GM21619 (cell line): Measurements from ENCODE around the gene ALDH3A1.

Experiments
- ATAC-seq: cut with Tn5 transposase; IDR thresholded peaks from one replicate; pipeline ENCODE4 v1.9.1; 2021; ENCODE audit not compliant: unreplicated experiment

The ALDH3A1 gene

DNA sequence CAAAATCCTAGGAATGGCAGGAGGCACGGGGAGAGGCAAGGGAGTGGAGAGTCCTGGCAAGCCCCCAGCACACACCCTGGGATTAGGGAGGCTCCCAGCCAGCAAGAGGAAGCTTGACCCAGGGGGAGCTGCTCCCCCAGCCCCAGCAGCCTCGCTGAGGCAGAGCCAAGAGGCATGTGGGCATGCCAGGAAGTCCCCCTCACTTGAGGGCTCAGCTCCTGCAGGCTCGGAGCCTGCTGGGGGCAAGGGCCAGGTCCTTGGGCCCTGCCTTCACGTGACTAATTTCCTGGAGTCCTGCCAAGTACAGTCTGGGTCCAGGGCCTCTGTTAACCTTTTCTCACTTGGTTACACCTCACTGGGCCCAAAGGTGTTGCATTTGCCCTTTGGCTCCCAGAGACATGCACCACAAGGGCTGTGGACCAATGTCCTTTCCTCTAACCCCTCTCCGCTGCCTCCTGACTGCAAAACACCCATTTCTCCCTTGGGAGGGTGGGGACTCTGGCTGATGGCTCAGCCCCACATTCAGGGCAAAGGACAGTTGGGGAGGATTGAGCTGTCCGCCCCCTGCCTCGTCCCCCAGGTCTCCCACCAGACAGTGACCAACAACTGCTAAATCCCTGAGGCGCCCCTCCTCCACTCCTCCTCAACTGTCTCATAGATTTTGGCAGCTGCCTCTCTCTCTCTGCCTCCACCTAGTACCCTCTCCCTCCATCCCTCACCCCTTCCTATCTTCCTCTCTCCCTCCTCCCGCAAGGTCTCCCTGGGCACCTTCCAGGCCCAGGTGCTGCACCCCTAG is 27.3 kb downstream of the ALDH3A1 start:
- ATAC-seq = no peak

DNA sequence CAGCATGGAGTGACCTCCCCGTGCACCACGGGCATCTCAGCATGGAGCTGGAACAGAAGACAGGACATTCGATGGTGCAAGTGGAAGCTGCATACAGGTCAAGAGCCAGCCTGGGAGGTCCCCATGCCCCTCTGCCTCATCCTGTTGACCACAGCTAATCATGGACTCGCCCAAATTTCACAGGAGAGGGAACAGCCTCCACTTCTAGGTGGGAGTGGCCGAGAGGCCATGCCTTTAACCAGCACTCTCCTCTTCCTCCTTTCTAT is 28.0 kb downstream of the ALDH3A1 start:
- ATAC-seq = no peak

DNA sequence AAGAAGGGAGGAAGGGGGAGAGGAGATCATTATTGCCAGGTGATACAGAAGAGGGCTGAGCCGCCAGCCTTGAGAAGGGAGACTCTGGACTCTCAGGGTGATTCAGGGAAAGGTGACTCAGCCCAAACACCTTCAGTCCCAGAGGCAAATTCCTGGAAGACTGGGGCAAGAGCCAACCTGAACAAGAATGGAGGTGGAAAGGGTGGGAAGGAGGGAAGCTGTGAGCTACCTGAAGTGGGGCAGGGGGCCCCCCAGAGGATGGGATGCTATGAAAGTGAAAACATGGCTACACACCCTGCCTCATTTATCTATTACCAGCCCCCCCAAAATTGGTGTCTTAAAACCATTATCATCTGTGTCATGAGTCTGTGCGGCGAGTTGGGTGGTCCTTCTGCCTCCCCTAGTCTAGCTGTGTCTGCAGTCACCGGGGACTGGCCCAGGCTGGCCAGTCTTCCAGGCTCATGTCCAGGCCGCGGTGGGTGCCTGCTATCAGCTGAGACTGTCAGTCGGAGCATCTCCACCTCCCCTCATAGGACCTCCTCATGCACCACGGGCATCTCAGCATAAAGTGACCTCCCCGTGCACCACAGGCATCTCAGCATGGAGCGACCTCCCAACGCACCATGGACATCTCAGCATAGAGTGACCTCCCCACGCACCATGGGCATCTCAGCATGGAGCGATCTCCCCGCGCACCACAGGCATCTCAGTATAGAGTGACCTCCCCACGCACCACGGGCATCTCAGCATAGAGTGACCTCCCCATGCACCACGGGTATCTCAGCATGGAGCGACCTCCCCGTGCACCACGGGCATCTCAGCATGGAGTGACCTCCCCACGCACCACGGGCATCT is 28.5 kb downstream of the ALDH3A1 start:
- ATAC-seq = no peak

DNA sequence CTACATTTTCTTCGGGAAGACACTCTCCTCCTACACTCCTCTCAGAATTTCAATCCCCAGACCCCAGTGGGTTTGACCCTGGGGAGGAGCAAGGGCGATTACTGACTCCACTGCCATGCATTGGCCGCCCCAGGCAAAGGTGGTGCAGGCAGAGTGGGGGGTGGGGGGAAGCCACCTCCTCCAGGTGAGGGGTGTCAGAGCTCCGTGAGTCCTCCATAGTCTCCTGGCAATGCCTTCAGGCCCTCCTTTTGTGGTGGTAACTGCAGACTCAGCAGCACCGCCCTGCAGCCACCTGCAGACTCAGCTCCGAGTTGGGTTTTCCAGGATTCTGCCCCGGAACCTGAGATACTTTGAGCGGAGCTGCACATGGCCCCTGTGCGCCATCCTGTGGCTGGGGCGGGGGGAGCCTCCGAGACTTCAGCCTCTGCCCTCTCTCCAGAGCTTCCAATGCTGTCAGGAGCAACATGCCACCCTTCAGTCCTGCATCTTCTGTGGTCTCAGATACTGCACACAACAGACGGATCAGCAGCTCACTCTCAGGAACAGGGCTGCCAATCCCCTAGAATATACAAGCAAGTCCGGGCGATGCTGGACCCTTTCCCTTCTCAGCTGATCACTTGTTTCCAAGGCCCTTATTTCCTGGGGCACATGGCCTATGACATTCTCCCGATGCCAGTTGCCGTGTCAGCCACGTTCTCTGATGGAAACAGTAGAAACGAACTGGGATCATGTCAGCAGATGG is 29.3 kb downstream of the ALDH3A1 start:
- no peak for ATAC-seq

DNA sequence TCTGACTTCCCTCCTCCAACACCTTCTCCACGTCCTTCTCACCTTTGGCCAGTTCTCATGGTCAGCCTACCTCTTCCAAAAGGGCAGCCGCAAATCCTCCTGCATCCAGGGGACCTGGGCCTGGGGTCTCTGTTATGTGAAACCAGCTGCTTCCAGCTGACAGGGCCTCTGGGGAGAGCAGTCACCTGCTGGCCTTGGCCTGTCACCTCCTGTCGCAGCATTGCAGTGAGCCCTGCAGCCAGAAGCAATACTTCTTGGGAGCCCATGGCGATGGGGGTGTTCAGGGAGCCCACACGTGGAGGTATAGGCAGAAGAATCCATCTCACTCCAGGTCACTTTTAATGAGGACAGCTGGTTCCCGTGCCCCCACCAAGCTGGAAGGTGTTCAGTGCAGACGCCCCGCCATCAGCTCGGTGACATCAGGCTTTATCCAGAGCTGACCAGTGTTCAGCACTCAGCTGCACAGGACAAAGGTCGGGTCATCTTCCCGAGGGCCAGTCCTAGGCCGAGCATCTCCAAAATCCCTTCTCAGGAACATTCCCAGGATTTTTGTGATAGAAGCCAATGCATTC is 30.0 kb downstream of the ALDH3A1 start:
- no peak for ATAC-seq

DNA sequence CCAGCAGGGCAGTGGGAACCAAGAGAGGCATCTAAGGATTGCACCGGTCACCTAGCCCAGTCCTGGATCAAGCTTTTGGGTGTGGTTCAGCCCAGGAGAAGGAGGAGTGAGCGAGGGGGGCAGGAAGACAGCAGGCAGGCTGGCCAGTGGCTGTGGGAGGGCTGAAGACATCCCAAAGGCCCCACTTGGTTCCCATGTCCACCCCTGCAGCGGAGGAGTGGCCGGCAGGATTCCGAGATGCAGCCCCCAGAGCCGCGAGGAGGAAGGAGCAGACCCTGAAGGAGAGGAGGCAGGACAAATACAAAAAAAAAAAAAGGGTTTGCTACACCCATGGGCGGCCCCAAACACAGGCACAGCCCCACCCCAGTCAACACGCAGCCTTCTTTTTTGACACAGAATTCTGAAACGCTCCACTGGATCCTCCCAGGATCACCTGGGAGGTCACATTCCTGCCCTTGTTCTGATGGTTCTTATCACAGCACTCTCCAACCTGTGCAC is 30.6 kb downstream of the ALDH3A1 start:
- no peak for ATAC-seq

DNA sequence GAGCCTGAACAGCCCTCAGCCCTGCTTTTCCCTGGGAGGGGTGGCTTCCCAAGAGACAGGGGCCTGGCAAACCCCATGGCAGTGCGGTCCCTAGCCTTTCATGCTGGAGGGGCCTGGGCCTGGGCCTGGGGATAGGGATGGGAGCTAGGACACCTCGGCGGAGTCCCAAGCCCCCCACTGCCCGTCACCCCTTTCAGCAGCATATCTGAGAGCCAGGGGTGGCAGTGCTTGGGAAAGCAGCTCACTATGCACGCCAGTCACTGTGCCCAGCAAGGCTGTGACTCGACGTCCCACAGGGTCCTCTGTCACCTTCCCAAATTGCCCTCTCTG is 31.1 kb downstream of the ALDH3A1 start:
- ATAC-seq = no peak

DNA sequence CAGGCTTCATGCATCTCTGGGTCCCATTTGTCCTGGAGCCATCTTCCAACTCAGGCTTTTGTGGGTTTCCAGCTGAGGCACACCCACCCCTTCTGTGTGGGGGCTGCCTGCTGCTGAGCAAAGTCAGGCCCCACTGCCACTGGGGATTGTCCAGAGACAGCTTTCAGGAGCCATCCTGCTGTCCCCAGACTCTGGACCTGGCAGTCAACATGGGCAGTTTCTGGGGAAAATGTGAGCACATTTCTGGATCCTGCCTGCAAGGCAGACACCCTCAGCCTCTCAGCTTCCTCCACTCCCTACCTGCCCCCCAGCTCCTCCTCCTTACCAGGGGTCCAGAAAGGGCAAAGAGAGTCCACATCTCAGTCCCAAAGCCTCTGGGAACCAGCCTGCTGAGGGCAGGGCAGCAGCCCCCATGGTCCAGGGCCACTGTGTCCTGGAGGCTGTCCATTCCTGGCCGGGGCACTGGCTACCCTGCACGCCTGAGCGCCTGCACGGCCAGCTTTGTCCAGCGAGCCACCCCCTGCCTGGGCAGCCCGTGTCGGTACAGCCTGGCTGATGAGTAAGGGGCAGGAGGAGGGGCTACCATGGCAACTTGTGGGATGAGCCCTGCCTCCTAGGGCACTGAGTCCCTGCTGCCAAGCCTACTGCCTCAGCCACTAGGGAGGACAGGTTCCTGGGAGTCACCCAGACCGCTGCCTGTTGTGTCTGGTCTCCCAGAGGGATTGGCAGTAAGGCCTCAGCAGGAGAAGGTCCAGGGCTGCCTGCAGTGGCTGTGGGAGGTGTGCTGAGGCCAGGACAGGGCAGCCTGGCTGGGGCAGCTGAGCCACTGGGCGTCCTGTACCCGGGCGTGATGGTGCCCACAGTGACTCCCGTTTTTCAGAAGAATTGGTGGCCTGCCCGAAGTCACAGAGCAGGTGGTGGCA is 31.7 kb downstream of the ALDH3A1 start, which contains the start of gene SLC47A2:
Gene SLC47A2, minus strand, starts transcription at position 477 of the 923 bp plus-strand sequence. Its CDS starts 29 bp downstream, at position 448.
- no peak for ATAC-seq

DNA sequence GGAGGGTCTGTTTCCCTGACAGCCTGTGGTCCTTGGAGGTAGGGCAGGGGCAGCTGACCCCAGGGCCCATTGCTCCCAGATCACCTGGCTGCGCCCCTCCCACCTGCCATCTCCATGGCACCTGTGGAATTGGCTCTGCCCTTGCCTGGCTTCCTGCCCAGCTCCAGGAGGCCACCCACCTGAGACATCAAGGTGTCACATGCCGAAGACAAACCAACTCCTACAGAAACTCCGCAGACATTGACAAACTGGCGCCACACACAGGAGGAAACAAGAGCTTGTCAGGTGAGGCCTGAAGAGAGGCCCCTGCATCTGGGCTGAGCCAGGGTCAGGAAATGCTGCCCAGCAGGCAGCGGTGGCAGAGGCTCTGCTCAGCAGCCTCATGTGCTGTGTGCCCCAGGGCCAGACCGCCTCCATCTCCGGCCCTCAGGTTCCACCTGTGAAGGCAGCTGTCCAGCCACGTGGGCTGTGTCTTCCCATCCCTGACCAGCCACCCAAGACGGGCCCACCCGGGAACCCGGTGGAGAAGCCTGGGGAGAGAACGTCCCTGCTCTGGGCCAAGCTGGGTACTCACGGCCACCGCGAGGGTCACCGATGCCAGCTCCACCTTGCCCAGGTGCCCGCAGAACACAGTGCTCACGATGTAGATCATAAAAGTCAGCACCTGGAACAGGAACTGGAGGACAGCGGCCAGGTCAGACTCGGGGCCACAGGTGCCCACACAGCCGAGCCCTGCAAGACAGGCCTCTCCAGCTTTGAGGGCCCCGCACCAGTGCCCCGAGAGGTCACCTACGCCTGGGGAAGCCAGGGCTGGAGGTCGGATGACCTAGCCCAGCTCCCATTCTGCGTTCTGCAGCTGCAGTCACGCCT is 33.3 kb downstream of the ALDH3A1 start:
- no peak for ATAC-seq

DNA sequence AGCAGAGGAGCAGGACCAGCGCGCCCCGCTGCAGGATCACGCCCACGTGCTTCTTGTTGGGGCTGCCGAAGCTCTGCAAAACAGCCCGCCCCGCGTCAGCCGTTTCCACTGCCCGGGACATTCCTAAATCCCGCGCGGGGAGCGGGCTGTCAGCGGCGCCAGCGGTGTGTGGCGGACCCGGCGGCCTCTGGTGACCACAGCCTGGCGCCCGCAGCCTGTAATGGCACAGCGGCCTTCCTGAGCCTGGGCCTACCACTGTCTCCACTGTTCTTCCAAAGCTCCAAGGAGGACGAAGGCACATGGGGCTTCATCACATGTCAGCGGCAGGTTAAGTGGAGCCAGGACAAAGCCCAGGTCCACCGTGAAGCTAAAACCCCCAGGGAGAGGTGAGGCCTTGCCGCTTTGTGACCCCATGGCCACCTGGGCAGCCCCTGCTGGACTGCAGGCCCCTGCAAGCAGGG is 34.2 kb downstream of the ALDH3A1 start:
- no peak for ATAC-seq

DNA sequence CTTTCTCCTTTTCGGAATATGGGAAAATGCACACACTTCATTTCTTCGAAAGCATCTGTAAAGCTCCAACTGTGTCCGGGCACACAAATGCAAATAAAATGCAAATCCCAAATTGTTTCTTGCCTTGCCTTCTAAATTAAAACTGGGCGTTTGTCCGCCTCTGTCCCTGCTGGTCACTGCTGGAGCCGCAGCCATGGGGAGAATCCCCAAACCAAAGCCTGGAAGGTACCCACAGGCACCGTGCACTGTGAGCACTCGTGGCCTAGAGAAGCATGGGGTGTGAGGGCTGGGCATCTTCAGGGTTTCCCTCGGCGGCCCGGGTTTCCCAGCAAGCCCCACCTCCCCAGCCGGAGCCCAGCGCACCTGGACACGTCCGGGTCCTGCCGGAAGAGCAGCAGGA is 34.6 kb downstream of the ALDH3A1 start:
- no peak for ATAC-seq

DNA sequence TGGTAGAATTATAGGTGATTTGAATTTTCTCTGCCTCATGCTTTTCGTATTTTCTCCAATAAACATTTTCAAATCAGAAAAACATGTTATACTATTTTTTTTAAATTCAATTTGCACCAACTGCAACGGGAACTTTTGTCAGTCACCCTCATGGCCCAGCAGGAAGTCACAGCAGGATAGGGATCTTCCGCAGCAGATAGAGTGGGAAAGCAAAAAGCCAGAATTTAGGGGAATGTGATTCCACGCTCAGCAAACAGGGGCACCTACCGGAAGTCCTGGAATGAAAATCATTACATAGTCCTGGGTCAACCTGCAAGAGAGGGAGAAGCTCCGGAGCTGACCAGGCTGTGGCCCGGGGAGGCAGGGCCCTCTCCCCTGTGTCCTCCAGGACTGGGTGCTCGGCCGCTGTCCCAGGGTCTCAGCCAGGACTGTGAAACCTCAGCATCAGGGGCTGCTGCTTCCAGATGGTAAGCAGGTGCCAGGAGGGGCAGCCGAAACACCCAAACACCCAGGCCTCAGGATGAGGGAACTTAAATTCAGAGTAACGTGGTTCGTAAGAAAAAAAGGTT is 35.6 kb downstream of the ALDH3A1 start:
- no peak for ATAC-seq

DNA sequence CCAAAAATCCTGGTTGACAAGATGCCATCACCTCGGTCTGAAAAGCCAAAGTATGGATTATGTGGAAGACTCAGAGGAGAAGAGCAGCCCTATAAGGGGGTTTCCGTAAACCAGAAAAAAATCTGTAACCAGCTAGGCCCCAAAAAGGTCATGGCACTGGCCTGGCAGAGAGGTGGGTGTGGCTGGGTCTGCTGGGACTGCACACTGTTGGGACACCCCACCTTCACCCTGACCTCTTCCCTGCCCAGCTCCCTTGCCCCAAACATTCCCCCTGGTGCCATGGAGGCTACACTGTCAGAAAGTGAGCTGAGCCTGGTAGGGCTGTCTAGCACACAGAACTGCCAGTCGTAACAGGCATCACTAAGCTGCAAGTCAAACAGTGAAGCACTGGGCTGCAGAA is 38.3 kb downstream of the ALDH3A1 start:
- no peak for ATAC-seq

DNA sequence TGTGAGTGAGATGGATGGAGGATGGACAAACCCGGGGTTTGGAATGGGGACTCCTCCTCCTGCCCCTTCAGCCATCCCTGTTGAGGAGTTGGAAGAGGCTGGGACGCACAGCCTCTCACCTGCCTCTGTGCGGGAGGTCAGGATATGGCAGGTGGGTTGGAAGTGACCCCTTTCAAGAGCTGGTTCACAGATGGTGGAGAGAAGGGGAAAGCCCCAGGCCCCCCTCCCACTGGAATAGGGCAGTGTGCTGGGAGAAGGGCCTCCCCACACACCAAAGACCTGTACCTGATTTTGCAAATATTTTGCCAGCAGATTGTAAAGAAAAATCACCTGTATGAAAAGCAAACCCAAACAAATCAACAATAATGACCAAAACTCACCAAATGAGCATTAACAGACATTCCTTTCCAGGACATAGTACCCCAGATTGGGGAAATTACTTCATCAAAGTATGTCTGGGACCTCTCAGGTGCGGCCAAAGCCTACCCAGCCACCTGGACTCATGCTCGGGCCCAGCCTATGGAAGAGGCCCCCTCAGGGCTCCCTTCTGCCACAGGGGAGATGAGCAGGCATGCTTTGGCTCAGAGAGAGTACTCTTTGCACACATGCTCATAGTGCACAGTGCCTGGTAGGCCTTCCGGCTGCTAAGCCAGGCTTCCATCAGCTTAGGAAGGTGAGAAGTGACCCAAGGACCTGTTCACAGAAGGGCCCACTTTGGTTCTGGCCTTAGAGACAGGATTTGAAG is 39.5 kb downstream of the ALDH3A1 start:
- no peak for ATAC-seq

DNA sequence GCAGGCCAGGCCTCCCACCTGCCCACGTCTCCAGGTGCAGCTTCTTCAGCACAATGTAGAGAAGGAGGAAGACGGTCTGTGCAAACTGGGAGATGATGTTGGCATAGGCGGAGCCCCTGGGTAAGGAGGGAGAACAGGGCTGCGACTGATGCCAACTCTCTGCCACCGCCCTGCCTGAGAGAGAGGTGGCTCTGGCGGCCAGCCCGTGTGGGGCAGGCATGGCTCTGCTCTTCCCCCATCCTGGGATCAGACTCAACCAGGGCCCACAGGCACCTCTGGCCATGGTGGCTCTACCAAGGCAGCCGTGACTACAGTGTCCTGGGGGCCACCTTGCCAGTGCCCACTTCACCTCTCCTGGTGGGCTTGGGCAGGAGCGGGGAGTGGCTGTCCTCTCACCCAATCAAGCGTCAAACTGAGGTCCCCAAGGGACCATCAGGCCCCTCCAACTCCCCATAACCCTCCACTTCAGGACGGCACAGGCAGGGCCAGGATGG is 40.3 kb downstream of the ALDH3A1 start:
- ATAC-seq = no peak

DNA sequence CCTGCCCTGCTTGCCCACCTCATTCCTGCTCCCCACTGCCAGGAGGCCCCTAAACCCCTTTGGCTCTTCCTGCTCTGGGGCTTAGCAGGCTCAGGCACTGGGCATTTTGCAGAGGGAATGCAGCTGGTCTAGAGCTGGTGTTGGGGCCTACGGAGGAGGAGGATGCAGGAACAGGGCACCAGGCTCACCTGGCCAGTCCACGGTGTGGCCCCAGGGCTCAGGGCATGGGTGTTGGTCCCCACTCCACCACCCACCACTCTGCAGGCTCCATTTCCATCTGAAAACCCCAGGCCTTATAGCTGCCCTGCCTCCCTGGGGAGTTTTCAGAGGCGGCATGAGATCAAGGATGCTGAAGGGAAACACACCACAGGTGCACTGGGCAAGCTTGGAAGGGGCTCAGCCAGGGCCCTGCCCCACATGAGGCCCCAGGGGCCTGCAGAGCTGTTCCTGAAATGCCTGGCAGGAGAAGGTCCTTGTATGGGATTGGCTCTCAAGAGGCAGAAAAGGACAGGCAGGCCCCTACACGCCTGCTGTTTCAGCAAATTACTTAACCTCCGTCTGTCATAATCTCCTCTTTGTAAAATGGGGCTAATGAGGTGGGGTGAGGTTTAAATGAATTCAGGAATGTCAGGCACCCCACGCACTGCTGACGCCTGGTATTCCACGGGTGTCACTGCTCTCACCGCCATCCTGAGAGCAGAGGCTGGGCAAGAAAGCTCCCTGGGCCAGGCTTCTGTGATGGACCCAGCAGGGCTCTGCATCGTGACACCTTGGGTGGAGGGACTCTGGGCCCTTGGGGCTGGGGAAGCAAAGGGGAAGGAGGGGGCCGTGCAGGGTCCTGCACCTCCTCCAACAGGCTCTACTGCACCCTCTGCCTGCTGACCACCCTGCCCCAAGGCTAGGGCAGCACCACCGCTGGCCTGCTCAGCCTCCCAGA is 41.0 kb downstream of the ALDH3A1 start:
- ATAC-seq = no peak
